ENCODE measurements around the gene CCDC88C.

DNA sequence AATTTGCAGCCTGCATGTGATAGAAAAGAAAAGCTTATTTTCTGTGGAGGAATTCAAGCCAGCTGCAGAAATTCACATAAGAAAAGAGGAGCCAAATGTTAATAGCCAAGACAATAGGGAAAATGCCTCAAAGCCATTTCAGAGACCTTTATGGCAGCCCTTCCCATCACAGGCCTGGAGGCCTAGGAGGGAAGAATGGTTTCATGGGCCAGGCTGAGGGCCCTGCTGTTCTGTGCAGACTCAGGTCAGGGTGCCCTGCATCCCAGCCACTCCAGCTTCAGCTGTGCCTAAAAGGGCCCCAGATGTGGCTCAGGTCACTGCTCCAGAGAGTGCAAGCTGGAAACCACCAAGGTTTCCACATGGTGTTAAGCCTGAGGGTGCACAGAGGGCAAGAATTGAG is 21.2 kb upstream of the CCDC88C start:
- TF ChIP-seq CTCF (IDR thresholded peaks at IDR 0.05; ENCODE audit: insufficient read depth, low read depth, low read length) (no peak), EZH2 (IDR thresholded peaks at IDR 0.05; ENCODE audit: insufficient read depth, low read length) (no peak)
